MM.1S (cell line): ENCODE measurements around the gene SERPINE2.

Experiments
- CTCF ChIP-seq: fragments of 300-600 bp; sonication (generic); IDR thresholded peaks from 2 replicates; pipeline ENCODE4 v1.5.1; 2016; ENCODE audit warnings: antibody characterized with exemption, low read length, mixed read lengths
- EZH2 ChIP-seq: fragments of 300-600 bp; sonication (generic); optimal IDR thresholded peaks from 2 replicates; pipeline ENCODE3; 2017; ENCODE audit warnings: low read depth, mild to moderate bottlenecking, antibody characterized with exemption, low read length, mixed read lengths
- EZH2phosphoT487 ChIP-seq: fragments of 300-600 bp; sonication (generic); IDR thresholded peaks from 2 replicates; pipeline ENCODE4 v1.6.1; 2018; ENCODE audit warnings: antibody characterized with exemption, low read length

DNA sequence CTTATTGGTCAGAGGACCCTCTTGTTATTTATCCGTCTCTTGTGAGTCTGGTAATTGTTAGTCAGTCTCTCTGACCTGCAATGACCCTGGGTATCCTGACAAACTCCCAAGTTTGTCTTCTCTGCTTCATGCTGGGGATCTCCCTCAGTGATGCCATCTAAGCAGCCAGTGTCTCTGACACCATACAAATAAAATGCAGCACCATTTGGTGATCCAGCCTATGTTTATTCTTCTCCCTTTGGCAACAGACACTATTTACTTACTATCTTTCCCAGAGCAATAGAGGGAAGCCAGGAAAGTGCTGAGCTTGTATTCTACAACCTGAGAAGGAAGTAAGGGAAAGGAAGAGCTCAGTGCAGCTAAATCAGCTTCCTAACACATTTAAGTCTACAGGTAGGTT is 15.9 kb downstream of the SERPINE2 start:
- TF ChIP-seq CTCF (no peak), EZH2 (no peak), EZH2phosphoT487 (no peak)
